Heart left ventricle (tissue), 16 donors: Measurements from ENCODE around the gene OGT. TPM values are rescaled to one million over a fixed set of nuclear protein-coding genes. Genes with fewer than 3 reads are reported as not detected.
A peak's percentile ranks its signal among the peaks of the same experiment; 100 is the strongest.
"Not testable (repeated sequence)": the region's sequence is repeated elsewhere in the genome, so short reads cannot be mapped to it uniquely, and the experiment has no call there.

Experiments
- ATAC-seq, 4 donors: fragments of 200-7000 bp; cut with Tn5 transposase; one replicate each; pipeline ENCODE4 v1.9.1; 2020 to 2022; ENCODE audit warnings: moderate library complexity in 4 of 4, mild to moderate bottlenecking in 3 of 4, moderate number of reproducible peaks in 1 of 4
- DNase-seq, 5 donors: peaks; one replicate each; pipeline ENCODE4 v3.0.0-alpha.2; 2020
- H3K27ac ChIP-seq, 12 donors: fragments of 200-600 bp; sonication (generic) in 4 of 12; one replicate each; pipeline versions ENCODE4 v1.5.0 to v1.8.0; 2016 to 2022; ENCODE audit warnings: mild to moderate bottlenecking in 2 of 12
- H3K27me3 ChIP-seq, 9 donors: fragments of 200-600 bp; sonication (generic) in 2 of 9; one replicate each; pipeline versions ENCODE4 v1.5.1 to v1.8.0; 2016 to 2022; ENCODE audit warnings: mild to moderate bottlenecking in 3 of 9
- H3K36me3 ChIP-seq, 9 donors: fragments of 200-600 bp; sonication (generic) in 2 of 9; one replicate each; pipeline versions ENCODE4 v1.5.0 to v1.8.0; 2018 to 2022; ENCODE audit warnings: mild to moderate bottlenecking in 2 of 9
- H3K4me1 ChIP-seq, 12 donors: fragments of 200-600 bp; sonication (generic) in 4 of 12; one replicate each; pipeline versions ENCODE4 v1.5.0 to v1.8.0; 2016 to 2022; ENCODE audit warnings: mild to moderate bottlenecking in 3 of 12
- H3K4me3 ChIP-seq, 12 donors: fragments of 200-600 bp; sonication (generic) in 4 of 12; one replicate each; pipeline versions ENCODE4 v1.5.0 to v1.8.0; 2017 to 2022; ENCODE audit warnings: mild to moderate bottlenecking in 9 of 12, moderate library complexity in 4 of 12
- H3K9me3 ChIP-seq, 12 donors: fragments of 200-600 bp; sonication (generic) in 4 of 12; one replicate each; pipeline versions ENCODE4 v1.5.0 to v1.8.0; 2016 to 2022; ENCODE audit warnings: mild to moderate bottlenecking in 1 of 12
- POLR2A ChIP-seq, 2 donors: fragments of 450-650 bp; IDR thresholded peaks; one replicate each; pipeline ENCODE4 v1.6.1; 2017; ENCODE audit warnings: antibody characterized with exemption in 2 of 2, mild to moderate bottlenecking in 2 of 2, moderate library complexity in 2 of 2
- WGBS, 4 donors: extraction: QIAGEN DNeasy Blood & Tissue Kit in 2 of 4; methylation state at CpG; one replicate each; pipeline versions ENCODE4 v1.1.5 to v1.1.7; 2013 to 2018; 5-methylcytosine and 5-hydroxymethylcytosine counted together
- intact Hi-C, 10 donors: fragments of 100-400 bp; cut with DNase I; formaldehyde crosslinking; loops; one replicate each; pipeline versions ENCODE4 v1.11.1 to v1.14.2; 2022
- polyA plus RNA-seq, 2 donors: library from polyadenylated mRNA; stranded (reverse); fragments of 200-250 nt; gene quantifications; one replicate each; pipeline ENCODE4 v1.2.3, GENCODE V29; 2013
- total RNA-seq, 9 donors: library from RNA; depleted of rRNA in 2 of 9; stranded (reverse); fragments of >200 nt in 2 of 9; fragmentation: NEBNext Ultra II Directional in 3 of 9; extraction: Animal tissue kit (Norgen Biotek cat#: 25700) in 3 of 9; gene quantifications; one replicate each; pipeline versions ENCODE4 v1.1.0 to v1.2.4, GENCODE V29; 2016 to 2023
- TF ChIP-seq, protein P1 (sequence below), 12 donors: fragments of 200-600 bp; sonication (generic) in 4 of 12; IDR thresholded peaks; one replicate each; pipeline versions ENCODE4 v1.5.0 to v1.8.0; 2018 to 2022; ENCODE audit warnings: antibody characterized with exemption in 12 of 12, mild to moderate bottlenecking in 5 of 12
- donor health status: ischemic (EF 13 %, LVEDD 7.1; RV severe dilation, severe dysfunction).
- donor health status: healthy with polysubstance abuse.
- donor health status: DM: no; HTN: yes; CAD: no.
- donor health status: DM: no; HTN: no; CAD: no.
- donor health status: ischemic (EF 25% LVEDD 6.9; RV normal size, moderate dysfunction).
- donor health status: ischemic (EF 25% LVEDD 5.7; RV mildly dilated, moderate dysfunction).
- donor health status: healthy.
- donor health status: DM: yes; HTN: yes; CAD: no.
- donor health status: ischemic (EF 35%, LVEDD 5.7; RV mildly dilated, moderate dysfunction).
- donor health status: nonischemic (EF 11% LVEDD 7.7; RV severe dilation, severe dysfunction).
- donor health status: DM: yes; HTN: yes; CAD: no.
- donor health status: PGD.
- donor health status: ischemic (EF 29% LVEDD 5.4; RV normal size, mild dysfunction).
- donor health status: nonischemic (EF 23%, LVEDD 6.1; RV moderate dilation, normal function).

Gene OGT
- total and polyA plus RNA-seq, 11 donors = 20.0 to 84.1 (median 71.2) TPM

DNA sequence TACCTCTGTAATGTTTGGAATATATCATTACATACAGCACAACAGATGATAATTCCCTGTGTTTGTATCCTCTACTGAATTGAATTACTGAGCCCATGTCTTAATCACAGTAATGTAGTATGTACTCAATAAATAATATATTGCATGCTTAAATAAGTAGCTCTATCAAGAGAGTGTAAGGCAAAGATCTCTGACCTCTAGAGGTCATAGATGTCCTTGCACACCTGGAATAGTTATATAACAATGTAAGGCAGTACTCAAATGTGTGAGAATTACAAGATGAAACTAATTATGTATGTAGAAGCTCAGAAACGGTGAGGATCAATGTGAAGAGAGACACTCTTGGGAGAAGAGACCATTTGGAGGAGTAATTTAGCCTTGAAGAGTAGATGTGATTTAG lies 31.0 kb downstream of the OGT start:
- Histone ChIP-seq H3K36me3 (peaks cover 0 to 100% (median 100%) of the 10 kb centered on the region in 9 donors), H3K4me1 (peaks cover 0 to 9% (median 0%) of the 10 kb centered on the region in 12 donors), H3K4me3 (no peak overlapping the region), H3K27me3 (no peaks in the 10 kb centered on the region), H3K9me3 (no peaks in the 10 kb centered on the region), H3K27ac (no peak overlapping the region)
- WGBS, 4 donors = 57 to 73% (median 67%) methylated on average over 1 of the region's 1 CpG
- ATAC-seq (no peak), DNase-seq (no peak)
- TF ChIP-seq, protein P1, sequence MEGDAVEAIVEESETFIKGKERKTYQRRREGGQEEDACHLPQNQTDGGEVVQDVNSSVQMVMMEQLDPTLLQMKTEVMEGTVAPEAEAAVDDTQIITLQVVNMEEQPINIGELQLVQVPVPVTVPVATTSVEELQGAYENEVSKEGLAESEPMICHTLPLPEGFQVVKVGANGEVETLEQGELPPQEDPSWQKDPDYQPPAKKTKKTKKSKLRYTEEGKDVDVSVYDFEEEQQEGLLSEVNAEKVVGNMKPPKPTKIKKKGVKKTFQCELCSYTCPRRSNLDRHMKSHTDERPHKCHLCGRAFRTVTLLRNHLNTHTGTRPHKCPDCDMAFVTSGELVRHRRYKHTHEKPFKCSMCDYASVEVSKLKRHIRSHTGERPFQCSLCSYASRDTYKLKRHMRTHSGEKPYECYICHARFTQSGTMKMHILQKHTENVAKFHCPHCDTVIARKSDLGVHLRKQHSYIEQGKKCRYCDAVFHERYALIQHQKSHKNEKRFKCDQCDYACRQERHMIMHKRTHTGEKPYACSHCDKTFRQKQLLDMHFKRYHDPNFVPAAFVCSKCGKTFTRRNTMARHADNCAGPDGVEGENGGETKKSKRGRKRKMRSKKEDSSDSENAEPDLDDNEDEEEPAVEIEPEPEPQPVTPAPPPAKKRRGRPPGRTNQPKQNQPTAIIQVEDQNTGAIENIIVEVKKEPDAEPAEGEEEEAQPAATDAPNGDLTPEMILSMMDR (IDR thresholded peaks at IDR 0.05) = no peak
- TF ChIP-seq POLR2A (IDR thresholded peaks at IDR 0.05) = no peak
- intact Hi-C loops = loop anchor here in 4 of 10 donors (10.0 kb wide), 4 partner anchors 109 to 179 kb away; no protein-coding TSS in a partner anchor

DNA sequence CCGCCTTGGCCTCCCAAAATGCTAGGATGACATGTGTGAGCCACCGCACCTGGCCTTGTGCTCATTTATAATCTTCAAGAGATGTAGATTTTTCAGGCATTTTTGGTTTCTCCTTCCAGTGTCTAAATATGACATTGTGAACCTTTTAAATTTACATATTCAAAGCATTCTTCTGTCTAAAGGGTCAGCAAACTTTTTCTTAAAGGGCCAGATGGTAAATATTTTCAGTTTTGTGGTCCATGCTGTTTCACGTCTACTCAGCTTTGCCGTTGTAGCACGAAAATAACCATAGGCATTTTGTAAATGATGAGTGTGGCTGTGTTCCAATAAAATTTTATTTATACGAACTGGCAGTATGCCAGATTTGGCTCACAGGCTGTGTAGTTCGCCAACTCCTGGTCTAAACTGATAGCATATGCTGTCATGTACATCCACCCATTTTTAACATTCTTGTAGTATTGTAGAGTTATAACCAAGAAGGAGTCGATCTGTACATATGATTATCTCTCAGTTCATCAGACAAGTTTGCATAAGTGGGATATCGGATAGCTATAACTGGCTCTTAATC lies 32.7 kb downstream of the OGT start:
- Histone ChIP-seq H3K4me1 (peaks cover 0 to 9% (median 0%) of the 10 kb centered on the region in 12 donors), H3K27me3 (no peaks in the 10 kb centered on the region), H3K36me3 (peaks cover 0 to 100% (median 93%) of the 10 kb centered on the region in 9 donors), H3K4me3 (no peak overlapping the region), H3K9me3 (no peaks in the 10 kb centered on the region), H3K27ac (no peak overlapping the region)
- intact Hi-C loops = loop anchor here in 4 of 10 donors (10.0 kb wide), 4 partner anchors 111 to 181 kb away; no protein-coding TSS in a partner anchor
- ATAC-seq (peak in 1 of 4 donors; percentile 46), DNase-seq (no peak)
- WGBS, 4 donors = 43 to 60% (median 52%) methylated on average over 9 of the region's 9 CpGs
- no peak for TF ChIP-seq POLR2A (IDR thresholded peaks at IDR 0.05)
- TF ChIP-seq, protein P1 (IDR thresholded peaks at IDR 0.05) = no peak

DNA sequence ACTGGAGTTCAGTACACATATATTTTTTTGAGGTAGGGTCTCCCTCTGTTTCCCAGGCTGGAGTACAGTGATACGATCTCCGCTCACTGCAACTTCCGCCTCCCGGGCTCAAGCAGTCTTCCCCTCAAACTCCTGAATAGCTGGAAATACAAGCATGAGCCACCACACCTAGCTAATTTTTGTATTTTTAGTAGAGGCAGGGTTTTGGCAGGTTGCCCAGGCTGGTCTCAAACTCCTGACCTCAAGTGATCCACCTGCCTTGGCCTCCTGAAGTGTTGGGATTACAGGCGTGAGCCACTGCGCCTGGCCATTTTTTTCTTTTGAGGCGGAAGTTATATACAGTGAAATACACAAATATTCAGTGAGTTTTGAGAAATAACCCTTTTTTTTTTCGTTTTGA lies 38.5 kb downstream of the OGT start:
- H3K4me3 ChIP-seq, H3K9me3 ChIP-seq, H3K27me3 ChIP-seq, H3K4me1 ChIP-seq: not testable (repeated sequence)
- ATAC-seq (peak in 3 of 4 donors; percentile 32 to 41 (median 36)), DNase-seq (peak in 3 of 5 donors; percentile 20 to 39 (median 30))
- peak overlapping the region in 1 of 12 donors; percentile 18 for H3K27ac ChIP-seq
- WGBS, 4 donors = 60 to 79% (median 70%) methylated on average over 8 of the region's 8 CpGs
- intact Hi-C loops = loop anchor here in 1 of 10 donors (5.0 to 10.0 kb wide), 2 partner anchors 39 to 177 kb away; partner anchors contain the start of gene OGT
- peaks cover 0 to 100% (median 93%) of the 10 kb centered on the region in 9 donors for H3K36me3 ChIP-seq

DNA sequence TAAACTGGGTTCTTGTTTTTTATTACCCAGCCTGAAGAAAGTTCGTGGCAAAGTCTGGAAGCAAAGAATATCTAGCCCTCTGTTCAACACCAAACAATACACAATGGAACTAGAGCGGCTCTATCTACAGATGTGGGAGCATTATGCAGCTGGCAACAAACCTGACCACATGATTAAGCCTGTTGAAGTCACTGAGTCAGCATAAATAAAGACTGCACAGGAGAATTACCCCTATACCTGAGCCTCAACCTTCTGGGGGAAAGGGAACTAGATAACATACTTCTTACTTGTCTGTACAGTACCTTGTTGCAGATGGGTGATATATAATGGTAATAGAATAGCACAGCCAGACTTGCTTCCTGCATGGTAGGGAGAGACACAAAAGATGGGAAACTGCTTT lies 40.7 kb downstream of the OGT start:
- intact Hi-C loops = loop anchor here in 1 of 10 donors (5.0 to 10.0 kb wide), 2 partner anchors 41 to 179 kb away; partner anchors contain the start of gene OGT
- Histone ChIP-seq H3K4me1 (peaks cover 0 to 7% (median 0%) of the 10 kb centered on the region in 12 donors), H3K27ac (no peak overlapping the region), H3K36me3 (peaks cover 0 to 84% (median 77%) of the 10 kb centered on the region in 9 donors), H3K4me3 (no peak overlapping the region), H3K27me3 (peaks cover 0 to 4% (median 0%) of the 10 kb centered on the region in 9 donors), H3K9me3 (no peaks in the 10 kb centered on the region)
- TF ChIP-seq POLR2A (IDR thresholded peaks at IDR 0.05) = no peak
- TF ChIP-seq, protein P1 (IDR thresholded peaks at IDR 0.05) = no peak
- no peak for DNase-seq
- no peak for ATAC-seq
- 51 to 89% (median 77%) methylated on average over 2 of the region's 2 CpGs for WGBS, 4 donors
